DND-41 (cell line): Measurements from ENCODE around the gene RLN2.

Experiments
- ATAC-seq: fragments of 200-7000 bp; cut with Tn5 transposase; 3 replicates; pipeline ENCODE4 v1.9.1; 2021; ENCODE audit warnings: low read depth; ENCODE audit not compliant: insufficient read depth
- DNase-seq: peaks from one replicate; pipeline ENCODE4 v3.0.0-alpha.2; 2020
- H2AFZ ChIP-seq: 2 replicates; pipeline ENCODE4 v1.6.0; 2012; ENCODE audit warnings: low read depth, low read length
- H3K27ac ChIP-seq: 2 replicates; pipeline ENCODE4 v1.5.1; 2012; ENCODE audit warnings: low read length, inconsistent platforms
- H3K27me3 ChIP-seq: fragments of 200-600 bp; sonication (generic); 2 replicates; pipeline ENCODE4 v1.6.0; 2012; ENCODE audit warnings: low read length, mild to moderate bottlenecking, inconsistent platforms; ENCODE audit not compliant: insufficient read depth, poor library complexity
- H3K36me3 ChIP-seq: 2 replicates; pipeline ENCODE4 v1.5.1; 2012; ENCODE audit warnings: low read length, inconsistent platforms; ENCODE audit not compliant: insufficient read depth
- H3K4me1 ChIP-seq: 2 replicates; pipeline ENCODE4 v1.5.1; 2012; ENCODE audit warnings: mild to moderate bottlenecking, low read length; ENCODE audit not compliant: insufficient read depth
- H3K4me2 ChIP-seq: 2 replicates; pipeline ENCODE4 v1.6.0; 2012; ENCODE audit warnings: mild to moderate bottlenecking, moderate library complexity, low read length, inconsistent platforms; ENCODE audit not compliant: insufficient read depth
- H3K4me3 ChIP-seq, 2 experiments: fragments of 200-600 bp in 1 of 2; shearing (Covaris generic) in 1 of 2; 2 replicates each; pipeline ENCODE4 v1.5.1; 2012 to 2016; ENCODE audit warnings: inconsistent platforms in 2 of 2, low read length in 2 of 2, mild to moderate bottlenecking in 2 of 2, low read depth in 1 of 2, moderate library complexity in 1 of 2
- H3K79me2 ChIP-seq: 2 replicates; pipeline ENCODE4 v1.6.0; 2012; ENCODE audit warnings: low read length, inconsistent platforms; ENCODE audit not compliant: insufficient read depth
- H3K9ac ChIP-seq: 2 replicates; pipeline ENCODE4 v1.6.0; 2012; ENCODE audit warnings: low read depth, mild to moderate bottlenecking, inconsistent platforms, low read length, moderate library complexity
- H3K9me3 ChIP-seq: 2 replicates; pipeline ENCODE4 v1.5.1; 2012; ENCODE audit warnings: low read length, moderate library complexity, mild to moderate bottlenecking, inconsistent platforms; ENCODE audit not compliant: insufficient read depth, severe bottlenecking
- H4K20me1 ChIP-seq: 2 replicates; pipeline ENCODE4 v1.6.0; 2012; ENCODE audit warnings: low read length; ENCODE audit not compliant: insufficient read depth
- CTCF ChIP-seq: IDR thresholded peaks from 2 replicates; pipeline ENCODE4 v1.5.1; 2012; ENCODE audit warnings: borderline replicate concordance, low read length, moderate library complexity, mild to moderate bottlenecking; ENCODE audit not compliant: poor library complexity, severe bottlenecking; ENCODE audit errors: extremely low read depth
- EZH2 ChIP-seq: IDR thresholded peaks from 3 replicates; pipeline ENCODE4 v1.6.1; 2012; ENCODE audit warnings: borderline replicate concordance, low read depth, mild to moderate bottlenecking, moderate library complexity, low read length, inconsistent platforms; ENCODE audit not compliant: severe bottlenecking

Gene RLN2

GRCh38 chr9:5305741-5306140 is 1.2 kb upstream of the RLN2 start:
- H3K9ac ChIP-seq = no peak overlapping the region
- H3K27me3 ChIP-seq = no peaks in the 10 kb centered on the region
- H3K4me1 ChIP-seq = peaks cover 22% of the 10 kb centered on the region
- TF ChIP-seq CTCF = no peak
- TF ChIP-seq EZH2 = no peak
- DNase-seq = no peak
- H2AFZ ChIP-seq = no peak overlapping the region
- H3K9me3 ChIP-seq = no peaks in the 10 kb centered on the region
- H3K4me2 ChIP-seq = no peak overlapping the region
- no peak overlapping the region for H3K4me3 ChIP-seq
- H3K36me3 ChIP-seq = no peaks in the 10 kb centered on the region
- H3K27ac ChIP-seq = no peak overlapping the region
- H4K20me1 ChIP-seq = no peaks in the 10 kb centered on the region
- no peaks in the 10 kb centered on the region for H3K79me2 ChIP-seq
- no peak for ATAC-seq

GRCh38 chr9:5301544-5301943 is 3.0 kb downstream of the RLN2 start:
- TF ChIP-seq CTCF (no peak), EZH2 (no peak)
- Histone ChIP-seq H2AFZ (no peak overlapping the region), H3K36me3 (no peaks in the 10 kb centered on the region), H3K4me2 (peak overlapping the region; percentile 45), H3K9me3 (no peaks in the 10 kb centered on the region), H3K27me3 (no peaks in the 10 kb centered on the region), H3K4me3 (no peak overlapping the region), H3K9ac (no peak overlapping the region), H3K4me1 (peaks cover 25% of the 10 kb centered on the region), H3K79me2 (no peaks in the 10 kb centered on the region), H3K27ac (peak overlapping the region; percentile 70), H4K20me1 (no peaks in the 10 kb centered on the region)
- DNase-seq (peak; percentile 69), ATAC-seq (peak; percentile 98)

DNA sequence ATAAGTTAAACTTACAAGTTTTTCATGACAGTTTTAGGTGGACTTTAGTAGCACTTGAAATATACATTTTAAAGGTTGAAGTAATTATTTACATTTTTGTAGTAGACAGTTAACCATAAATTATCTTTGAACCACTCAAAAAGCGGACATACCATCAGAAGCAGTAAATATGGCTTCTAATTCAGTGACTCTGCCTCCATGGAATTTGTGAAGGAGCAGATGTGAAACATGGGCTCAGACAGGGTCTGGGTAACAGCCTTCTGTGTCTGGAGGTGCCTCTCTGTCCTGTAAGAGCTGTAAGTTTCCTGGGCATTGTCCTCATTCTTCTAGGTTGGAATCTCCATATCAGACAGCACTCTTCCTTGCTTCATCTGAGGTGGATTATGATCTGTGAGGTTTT is 12.4 kb downstream of the RLN2 start:
- Histone ChIP-seq H3K27me3 (no peaks in the 10 kb centered on the region), H2AFZ (no peak overlapping the region), H3K4me1 (no peaks in the 10 kb centered on the region), H3K9ac (no peak overlapping the region), H3K79me2 (no peaks in the 10 kb centered on the region), H3K4me2 (no peak overlapping the region), H3K36me3 (no peaks in the 10 kb centered on the region), H3K27ac (no peak overlapping the region), H3K4me3 (no peak overlapping the region), H3K9me3 (no peaks in the 10 kb centered on the region), H4K20me1 (no peaks in the 10 kb centered on the region)
- TF ChIP-seq EZH2 (no peak), CTCF (no peak)
- DNase-seq (no peak), ATAC-seq (no peak)

DNA sequence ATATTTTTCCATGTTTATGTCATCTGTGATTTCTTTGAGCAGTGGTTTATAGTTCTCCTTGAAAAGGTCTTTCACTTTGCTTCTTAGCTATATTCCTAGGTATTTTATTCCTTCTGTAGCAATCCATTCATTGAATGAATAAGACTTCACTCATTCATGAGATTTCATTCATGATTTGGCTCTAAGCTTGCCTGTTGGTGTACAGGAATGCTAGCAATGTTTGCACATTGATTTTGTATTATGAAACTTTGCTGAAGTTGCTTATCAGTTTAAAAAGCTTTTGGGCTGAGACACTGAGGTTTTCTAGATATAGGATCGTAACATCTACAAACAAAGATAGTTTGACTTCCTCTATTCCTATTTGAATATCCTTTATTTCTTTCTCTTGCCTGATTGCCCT is 15.9 kb downstream of the RLN2 start:
- H3K36me3 ChIP-seq = no peaks in the 10 kb centered on the region
- no peak overlapping the region for H3K4me3 ChIP-seq
- TF ChIP-seq EZH2 (no peak), CTCF (no peak)
- no peak overlapping the region for H3K9ac ChIP-seq
- ATAC-seq = no peak
- no peak overlapping the region for H2AFZ ChIP-seq
- H3K4me1 ChIP-seq = 0 out of 2 replicates have a peak, but pooled peaks cover 2% of the 10 kb centered on the region
- no peaks in the 10 kb centered on the region for H3K9me3 ChIP-seq
- DNase-seq = no peak
- no peak overlapping the region for H3K4me2 ChIP-seq
- no peaks in the 10 kb centered on the region for H3K79me2 ChIP-seq
- H4K20me1 ChIP-seq = no peaks in the 10 kb centered on the region
- H3K27me3 ChIP-seq = no peaks in the 10 kb centered on the region
- H3K27ac ChIP-seq = no peak overlapping the region
